K562 (cell line): Measurements from ENCODE around the gene CLCN4. TPM values are rescaled to one million over a fixed set of nuclear protein-coding genes. Genes with fewer than 3 reads are reported as not detected.

Experiments used
- ATAC-seq: fragments of 200-7000 bp; cut with Tn5 transposase; 3 replicates; pipeline ENCODE4 v1.9.1; 2020; ENCODE audit warnings: moderate library complexity
- BruUV-seq: library from RNA; stranded (reverse); fragments of 400-500 nt; replicated peaks from 2 replicates; lab custom pipeline; 2021; lab: Mats Ljungman, UMichigan
- CTCF ChIA-PET: fragments of 300-600 bp; formaldehyde crosslinking; extraction: SDS; loops from one replicate; lab custom pipeline; 2021; ENCODE audit warnings: low intra/inter-chr PET ratio; lab: Yijun Ruan, JAX
- POLR2A ChIA-PET: fragments of 300-600, 350-650 bp; sonication (Branson Sonifier 250); formaldehyde crosslinking; extraction: SDS; loops from one replicate; lab custom pipeline; 2021; ENCODE audit warnings: antibody characterized with exemption, inconsistent platforms; lab: Yijun Ruan, JAX
- DNase-seq, 4 experiments: peaks; one replicate each; pipeline versions ENCODE4 v3.0.0 to v3.0.0-alpha.2; 2011 to 2018; ENCODE audit warnings: low spot score in 3 of 4, mixed read lengths in 3 of 4; ENCODE audit errors: extremely low read depth in 1 of 4
- FAIRE-seq: peaks from 2 replicates; lab custom pipeline; 2011; peaks lifted over from hg19 to GRCh38; lab: Jason Lieb, UNC
- H2AFZ ChIP-seq: 2 replicates; pipeline ENCODE4 v1.6.0; 2011; ENCODE audit warnings: low read depth, low read length, control low read depth, inconsistent platforms
- H3K27ac ChIP-seq: fragments of 200-600 bp; 3 replicates; pipeline ENCODE4 v1.8.0; 2011; ENCODE audit warnings: low read depth, mild to moderate bottlenecking, control low read depth, inconsistent platforms, low read length, moderate library complexity, mixed read lengths; ENCODE audit errors: extremely low read depth
- H3K27me3 ChIP-seq, 2 experiments: fragments of 300-600 bp in 1 of 2; 2 replicates in 1 of 2; 3 replicates in 1 of 2; pipeline versions ENCODE4 v1.6.0 to v1.8.0; 2011; ENCODE audit warnings: inconsistent platforms in 2 of 2, low read length in 2 of 2, mild to moderate bottlenecking in 1 of 2, mixed read lengths in 1 of 2, moderate library complexity in 1 of 2; ENCODE audit not compliant: control insufficient read depth in 2 of 2, insufficient read depth in 2 of 2
- H3K36me3 ChIP-seq: fragments of 300-600 bp; 3 replicates; pipeline ENCODE4 v1.8.0; 2011; ENCODE audit warnings: mild to moderate bottlenecking, low read length, inconsistent platforms; ENCODE audit not compliant: control insufficient read depth, insufficient read depth
- H3K4me1 ChIP-seq, 2 experiments: fragments of 200-600 bp in 1 of 2; replicated peaks in 1 of 2; 2 replicates in 1 of 2; 3 replicates in 1 of 2; pipeline versions ENCODE4 v1.5.1 to v1.8.0; 2011; ENCODE audit warnings: inconsistent platforms in 2 of 2, low read length in 2 of 2, mild to moderate bottlenecking in 1 of 2, mixed read lengths in 1 of 2, moderate library complexity in 1 of 2; ENCODE audit not compliant: control insufficient read depth in 2 of 2, insufficient read depth in 2 of 2
- H3K4me2 ChIP-seq: 2 replicates; pipeline ENCODE4 v1.6.1; 2011; ENCODE audit warnings: low read length, control low read depth, inconsistent platforms, mixed read lengths; ENCODE audit not compliant: insufficient read depth
- H3K4me3 ChIP-seq: fragments of 200-600 bp; sonication (generic), shearing (Covaris generic); 2 replicates; pipeline ENCODE4 v1.5.1; 2016; ENCODE audit warnings: control low read depth, inconsistent platforms
- H3K79me2 ChIP-seq: fragments of 200-600 bp; 3 replicates; pipeline ENCODE4 v1.8.0; 2011; ENCODE audit warnings: low read length, inconsistent platforms; ENCODE audit not compliant: control insufficient read depth, insufficient read depth
- H3K9ac ChIP-seq, 2 experiments: 2 replicates each; pipeline versions ENCODE4 v1.6.0 to v1.6.1; 2011; ENCODE audit warnings: low read depth in 2 of 2, low read length in 2 of 2, control low read depth in 1 of 2, inconsistent platforms in 1 of 2, mild to moderate bottlenecking in 1 of 2, mixed read lengths in 1 of 2; ENCODE audit not compliant: insufficient read depth in 1 of 2
- H3K9me1 ChIP-seq: one replicate; pipeline ENCODE4 v1.6.0; 2011; ENCODE audit warnings: inconsistent platforms, mild to moderate bottlenecking, low read length, moderate library complexity; ENCODE audit not compliant: control insufficient read depth, insufficient read depth
- H3K9me3 ChIP-seq: replicated peaks from 2 replicates; pipeline ENCODE4 v1.5.1; 2011; ENCODE audit warnings: low read depth, low read length, inconsistent platforms; ENCODE audit not compliant: control insufficient read depth, insufficient read depth
- H4K20me1 ChIP-seq: replicated peaks from 2 replicates; pipeline ENCODE4 v1.6.1; 2011; ENCODE audit warnings: low read length, inconsistent platforms, mixed read lengths; ENCODE audit not compliant: control insufficient read depth, insufficient read depth
- ASH1L ChIP-seq: fragments of 450-650 bp; IDR thresholded peaks from 2 replicates; pipeline ENCODE4 v1.6.1; 2018; ENCODE audit warnings: borderline replicate concordance, mild to moderate bottlenecking, low read depth; ENCODE audit not compliant: partially characterized antibody
- BMI1 ChIP-seq: fragments of 150-350 bp; IDR thresholded peaks from 2 replicates; pipeline ENCODE4 v1.6.1; 2014; ENCODE audit warnings: low read length
- CBX8 ChIP-seq: fragments of 200-600 bp; sonication (generic); IDR thresholded peaks from 2 replicates; pipeline ENCODE4 v1.6.1; 2012; ENCODE audit warnings: borderline replicate concordance, mixed run types, low read depth, mild to moderate bottlenecking, moderate library complexity, mixed read lengths, low read length, control low read depth, inconsistent platforms; ENCODE audit not compliant: poor library complexity, severe bottlenecking; ENCODE audit errors: extremely low read depth
- CXXC5 ChIP-seq: fragments of 250-450 bp; sonication (Bioruptor Pico); IDR thresholded peaks from 2 replicates; pipeline ENCODE4 v1.8.0; 2022; ENCODE audit warnings: inconsistent platforms, mild to moderate bottlenecking, moderate library complexity
- WGBS: fragments of 100-300 bp; shearing (Covaris generic); methylation state at CpG from one replicate; pipeline ENCODE4 v1.1.6; 2016; ENCODE audit warnings: low coverage, mixed read lengths; ENCODE audit not compliant: insufficient coverage; ENCODE audit errors: missing lambda C conversion rate; 5-methylcytosine and 5-hydroxymethylcytosine counted together
- in situ Hi-C: fragments of 300-500 bp; cut with MboI; formaldehyde crosslinking; loops from 4 replicates; pipeline ENCODE4 v1.15.0; 2018; ENCODE audit warnings: inconsistent platforms, mixed read lengths
- intact Hi-C: fragments of 100-400 bp; cut with micrococcal nuclease; formaldehyde crosslinking; loops from 2 replicates; pipeline ENCODE4 v1.14.2; 2022
- polyA plus RNA-seq, 8 experiments: library from polyadenylated mRNA; depleted of rRNA in 4 of 8; stranded (reverse) in 5 of 8; unstranded in 3 of 8; fragments of >200 nt; fragmentation: Nextera tagmentation in 2 of 8; fragmentation: Illumina TruSeq in 1 of 8; extraction: Ambion mirVana in 2 of 8; extraction: Trizol in 1 of 8; gene quantifications; 2 replicates each; pipeline versions ENCODE4 v1.2.1 to v1.2.3, GENCODE V29; 2011 to 2014; ENCODE audit warnings: inconsistent platforms in 1 of 8, missing spikeins in 1 of 8
- total RNA-seq, 7 experiments: library from RNA; depleted of rRNA in 6 of 7; stranded (reverse); fragments of >200 nt in 6 of 7; fragmentation: Illumina TruSeq in 2 of 7; extraction: Trizol in 2 of 7; gene quantifications; 2 replicates each; pipeline versions ENCODE4 v1.2.1 to v1.2.3, GENCODE V29; 2011 to 2021; ENCODE audit warnings: low replicate concordance in 1 of 7
- TF ChIP-seq, protein P1 (sequence below): fragments of 250-450 bp; sonication (Bioruptor Pico); IDR thresholded peaks from 2 replicates; pipeline ENCODE4 v1.4.0; 2020; ENCODE audit warnings: mild to moderate bottlenecking, moderate library complexity, borderline replicate concordance
- TF ChIP-seq, protein P2 (sequence below): sonication (generic); formaldehyde crosslinking; IDR thresholded peaks from 2 replicates; pipeline ENCODE4 v1.8.1; 2023; ENCODE audit warnings: mild to moderate bottlenecking, missing genetic modification reagents
- TF ChIP-seq, protein P3 (sequence below): fragments of 200-400 bp; formaldehyde crosslinking; IDR thresholded peaks from 2 replicates; pipeline ENCODE4 v1.6.1; 2017; ENCODE audit warnings: mild to moderate bottlenecking, low read depth, low read length, moderate library complexity
- TF ChIP-seq, protein P4 (sequence below): sonication (generic); formaldehyde crosslinking; IDR thresholded peaks from 2 replicates; pipeline ENCODE4 v1.8.1; 2023; ENCODE audit warnings: missing genetic modification reagents, mild to moderate bottlenecking, borderline replicate concordance

CLCN4 gene
- total and polyA plus RNA-seq, 9 of the 15 experiments (the other 6 are each of a cell fraction or from before 2014, with no cell fraction given): 0.03 to 0.24 (median 0.10) TPM; not detected in 1

DNA sequence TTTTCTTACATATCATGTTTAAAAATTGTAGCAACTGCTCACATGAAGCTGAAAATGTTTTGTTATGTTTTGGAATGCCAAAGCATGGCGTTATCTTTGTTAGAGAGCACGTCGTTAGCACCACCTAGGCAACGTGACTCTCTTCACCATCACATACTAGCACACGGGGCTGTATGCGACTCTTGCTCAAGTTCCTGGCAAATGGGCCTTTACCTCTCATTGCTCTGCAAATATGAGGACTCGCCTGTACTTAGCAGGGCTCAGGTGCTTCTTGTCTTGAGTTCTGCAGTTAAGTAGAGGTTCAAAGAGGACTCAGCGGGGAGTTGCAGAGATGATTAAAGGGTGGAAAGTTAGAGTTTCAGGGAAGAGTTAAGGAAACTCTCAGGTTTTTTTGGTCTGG lies 59.4 kb downstream of the CLCN4 start:
- H3K4me2 ChIP-seq: no peak overlapping the region
- CTCF ChIA-PET: no interaction called here
- DNase-seq (no peak), ATAC-seq (no peak), FAIRE-seq (no peak)
- no peaks in the 10 kb centered on the region for H3K4me1 ChIP-seq
- H3K27ac ChIP-seq: no peak overlapping the region
- H3K9me1 ChIP-seq: no peaks in the 10 kb centered on the region
- H3K4me3 ChIP-seq: no peak overlapping the region
- peaks cover 8 to 46% of the 10 kb centered on the region in 2 experiments; a peak in 4 of 5 replicates for H3K27me3 ChIP-seq
- no peaks in the 10 kb centered on the region for H4K20me1 ChIP-seq
- POLR2A ChIA-PET: no interaction called here
- WGBS: 1% methylated on average over 8 of the region's 8 CpGs
- H3K9ac ChIP-seq: no peak overlapping the region
- H3K36me3 ChIP-seq: no peaks in the 10 kb centered on the region
- no peak overlapping the region for H2AFZ ChIP-seq
- in situ Hi-C loops (no loop called here), intact Hi-C loops (no loop called here)
- no TSS peak for BruUV-seq
- no peaks in the 10 kb centered on the region for H3K79me2 ChIP-seq
- no peaks in the 10 kb centered on the region for H3K9me3 ChIP-seq
- TF ChIP-seq CXXC5 (CRISPR knock-in tag) (no peak), ASH1L (no peak), CBX8 (no peak), BMI1 (no peak)
- TF ChIP-seq, protein P1, sequence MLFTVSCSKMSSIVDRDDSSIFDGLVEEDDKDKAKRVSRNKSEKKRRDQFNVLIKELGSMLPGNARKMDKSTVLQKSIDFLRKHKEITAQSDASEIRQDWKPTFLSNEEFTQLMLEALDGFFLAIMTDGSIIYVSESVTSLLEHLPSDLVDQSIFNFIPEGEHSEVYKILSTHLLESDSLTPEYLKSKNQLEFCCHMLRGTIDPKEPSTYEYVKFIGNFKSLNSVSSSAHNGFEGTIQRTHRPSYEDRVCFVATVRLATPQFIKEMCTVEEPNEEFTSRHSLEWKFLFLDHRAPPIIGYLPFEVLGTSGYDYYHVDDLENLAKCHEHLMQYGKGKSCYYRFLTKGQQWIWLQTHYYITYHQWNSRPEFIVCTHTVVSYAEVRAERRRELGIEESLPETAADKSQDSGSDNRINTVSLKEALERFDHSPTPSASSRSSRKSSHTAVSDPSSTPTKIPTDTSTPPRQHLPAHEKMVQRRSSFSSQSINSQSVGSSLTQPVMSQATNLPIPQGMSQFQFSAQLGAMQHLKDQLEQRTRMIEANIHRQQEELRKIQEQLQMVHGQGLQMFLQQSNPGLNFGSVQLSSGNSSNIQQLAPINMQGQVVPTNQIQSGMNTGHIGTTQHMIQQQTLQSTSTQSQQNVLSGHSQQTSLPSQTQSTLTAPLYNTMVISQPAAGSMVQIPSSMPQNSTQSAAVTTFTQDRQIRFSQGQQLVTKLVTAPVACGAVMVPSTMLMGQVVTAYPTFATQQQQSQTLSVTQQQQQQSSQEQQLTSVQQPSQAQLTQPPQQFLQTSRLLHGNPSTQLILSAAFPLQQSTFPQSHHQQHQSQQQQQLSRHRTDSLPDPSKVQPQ (CRISPR knock-in tag): no peak
- TF ChIP-seq, protein P2, sequence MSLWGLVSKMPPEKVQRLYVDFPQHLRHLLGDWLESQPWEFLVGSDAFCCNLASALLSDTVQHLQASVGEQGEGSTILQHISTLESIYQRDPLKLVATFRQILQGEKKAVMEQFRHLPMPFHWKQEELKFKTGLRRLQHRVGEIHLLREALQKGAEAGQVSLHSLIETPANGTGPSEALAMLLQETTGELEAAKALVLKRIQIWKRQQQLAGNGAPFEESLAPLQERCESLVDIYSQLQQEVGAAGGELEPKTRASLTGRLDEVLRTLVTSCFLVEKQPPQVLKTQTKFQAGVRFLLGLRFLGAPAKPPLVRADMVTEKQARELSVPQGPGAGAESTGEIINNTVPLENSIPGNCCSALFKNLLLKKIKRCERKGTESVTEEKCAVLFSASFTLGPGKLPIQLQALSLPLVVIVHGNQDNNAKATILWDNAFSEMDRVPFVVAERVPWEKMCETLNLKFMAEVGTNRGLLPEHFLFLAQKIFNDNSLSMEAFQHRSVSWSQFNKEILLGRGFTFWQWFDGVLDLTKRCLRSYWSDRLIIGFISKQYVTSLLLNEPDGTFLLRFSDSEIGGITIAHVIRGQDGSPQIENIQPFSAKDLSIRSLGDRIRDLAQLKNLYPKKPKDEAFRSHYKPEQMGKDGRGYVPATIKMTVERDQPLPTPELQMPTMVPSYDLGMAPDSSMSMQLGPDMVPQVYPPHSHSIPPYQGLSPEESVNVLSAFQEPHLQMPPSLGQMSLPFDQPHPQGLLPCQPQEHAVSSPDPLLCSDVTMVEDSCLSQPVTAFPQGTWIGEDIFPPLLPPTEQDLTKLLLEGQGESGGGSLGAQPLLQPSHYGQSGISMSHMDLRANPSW (CRISPR knock-in tag): no peak
- TF ChIP-seq, protein P3, sequence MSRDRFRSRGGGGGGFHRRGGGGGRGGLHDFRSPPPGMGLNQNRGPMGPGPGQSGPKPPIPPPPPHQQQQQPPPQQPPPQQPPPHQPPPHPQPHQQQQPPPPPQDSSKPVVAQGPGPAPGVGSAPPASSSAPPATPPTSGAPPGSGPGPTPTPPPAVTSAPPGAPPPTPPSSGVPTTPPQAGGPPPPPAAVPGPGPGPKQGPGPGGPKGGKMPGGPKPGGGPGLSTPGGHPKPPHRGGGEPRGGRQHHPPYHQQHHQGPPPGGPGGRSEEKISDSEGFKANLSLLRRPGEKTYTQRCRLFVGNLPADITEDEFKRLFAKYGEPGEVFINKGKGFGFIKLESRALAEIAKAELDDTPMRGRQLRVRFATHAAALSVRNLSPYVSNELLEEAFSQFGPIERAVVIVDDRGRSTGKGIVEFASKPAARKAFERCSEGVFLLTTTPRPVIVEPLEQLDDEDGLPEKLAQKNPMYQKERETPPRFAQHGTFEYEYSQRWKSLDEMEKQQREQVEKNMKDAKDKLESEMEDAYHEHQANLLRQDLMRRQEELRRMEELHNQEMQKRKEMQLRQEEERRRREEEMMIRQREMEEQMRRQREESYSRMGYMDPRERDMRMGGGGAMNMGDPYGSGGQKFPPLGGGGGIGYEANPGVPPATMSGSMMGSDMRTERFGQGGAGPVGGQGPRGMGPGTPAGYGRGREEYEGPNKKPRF: no peak
- TF ChIP-seq, protein P4, sequence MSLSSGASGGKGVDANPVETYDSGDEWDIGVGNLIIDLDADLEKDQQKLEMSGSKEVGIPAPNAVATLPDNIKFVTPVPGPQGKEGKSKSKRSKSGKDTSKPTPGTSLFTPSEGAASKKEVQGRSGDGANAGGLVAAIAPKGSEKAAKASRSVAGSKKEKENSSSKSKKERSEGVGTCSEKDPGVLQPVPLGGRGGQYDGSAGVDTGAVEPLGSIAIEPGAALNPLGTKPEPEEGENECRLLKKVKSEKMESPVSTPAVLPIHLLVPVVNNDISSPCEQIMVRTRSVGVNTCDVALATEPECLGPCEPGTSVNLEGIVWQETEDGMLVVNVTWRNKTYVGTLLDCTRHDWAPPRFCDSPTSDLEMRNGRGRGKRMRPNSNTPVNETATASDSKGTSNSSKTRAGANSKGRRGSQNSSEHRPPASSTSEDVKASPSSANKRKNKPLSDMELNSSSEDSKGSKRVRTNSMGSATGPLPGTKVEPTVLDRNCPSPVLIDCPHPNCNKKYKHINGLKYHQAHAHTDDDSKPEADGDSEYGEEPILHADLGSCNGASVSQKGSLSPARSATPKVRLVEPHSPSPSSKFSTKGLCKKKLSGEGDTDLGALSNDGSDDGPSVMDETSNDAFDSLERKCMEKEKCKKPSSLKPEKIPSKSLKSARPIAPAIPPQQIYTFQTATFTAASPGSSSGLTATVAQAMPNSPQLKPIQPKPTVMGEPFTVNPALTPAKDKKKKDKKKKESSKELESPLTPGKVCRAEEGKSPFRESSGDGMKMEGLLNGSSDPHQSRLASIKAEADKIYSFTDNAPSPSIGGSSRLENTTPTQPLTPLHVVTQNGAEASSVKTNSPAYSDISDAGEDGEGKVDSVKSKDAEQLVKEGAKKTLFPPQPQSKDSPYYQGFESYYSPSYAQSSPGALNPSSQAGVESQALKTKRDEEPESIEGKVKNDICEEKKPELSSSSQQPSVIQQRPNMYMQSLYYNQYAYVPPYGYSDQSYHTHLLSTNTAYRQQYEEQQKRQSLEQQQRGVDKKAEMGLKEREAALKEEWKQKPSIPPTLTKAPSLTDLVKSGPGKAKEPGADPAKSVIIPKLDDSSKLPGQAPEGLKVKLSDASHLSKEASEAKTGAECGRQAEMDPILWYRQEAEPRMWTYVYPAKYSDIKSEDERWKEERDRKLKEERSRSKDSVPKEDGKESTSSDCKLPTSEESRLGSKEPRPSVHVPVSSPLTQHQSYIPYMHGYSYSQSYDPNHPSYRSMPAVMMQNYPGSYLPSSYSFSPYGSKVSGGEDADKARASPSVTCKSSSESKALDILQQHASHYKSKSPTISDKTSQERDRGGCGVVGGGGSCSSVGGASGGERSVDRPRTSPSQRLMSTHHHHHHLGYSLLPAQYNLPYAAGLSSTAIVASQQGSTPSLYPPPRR (CRISPR knock-in tag): no peak
